Heart left ventricle (tissue), 16 donors: ENCODE measurements around the gene USP51. TPM values are rescaled to one million over a fixed set of nuclear protein-coding genes. Genes with fewer than 3 reads are reported as not detected.
"Not testable (repeated sequence)": the region's sequence is repeated elsewhere in the genome, so short reads cannot be mapped to it uniquely, and the experiment has no call there.

ENCODE experiments used
- ATAC-seq, 4 donors: fragments of 200-7000 bp; cut with Tn5 transposase; one replicate each; pipeline ENCODE4 v1.9.1; 2020 to 2022; ENCODE audit warnings: moderate library complexity in 4 of 4, mild to moderate bottlenecking in 3 of 4, moderate number of reproducible peaks in 1 of 4
- DNase-seq, 5 donors: peaks; one replicate each; pipeline ENCODE4 v3.0.0-alpha.2; 2020
- H3K27ac ChIP-seq, 12 donors: fragments of 200-600 bp; sonication (generic) in 4 of 12; one replicate each; pipeline versions ENCODE4 v1.5.0 to v1.8.0; 2016 to 2022; ENCODE audit warnings: mild to moderate bottlenecking in 2 of 12
- H3K27me3 ChIP-seq, 9 donors: fragments of 200-600 bp; sonication (generic) in 2 of 9; one replicate each; pipeline versions ENCODE4 v1.5.1 to v1.8.0; 2016 to 2022; ENCODE audit warnings: mild to moderate bottlenecking in 3 of 9
- H3K36me3 ChIP-seq, 9 donors: fragments of 200-600 bp; sonication (generic) in 2 of 9; one replicate each; pipeline versions ENCODE4 v1.5.0 to v1.8.0; 2018 to 2022; ENCODE audit warnings: mild to moderate bottlenecking in 2 of 9
- H3K4me1 ChIP-seq, 12 donors: fragments of 200-600 bp; sonication (generic) in 4 of 12; one replicate each; pipeline versions ENCODE4 v1.5.0 to v1.8.0; 2016 to 2022; ENCODE audit warnings: mild to moderate bottlenecking in 3 of 12
- H3K4me3 ChIP-seq, 12 donors: fragments of 200-600 bp; sonication (generic) in 4 of 12; one replicate each; pipeline versions ENCODE4 v1.5.0 to v1.8.0; 2017 to 2022; ENCODE audit warnings: mild to moderate bottlenecking in 9 of 12, moderate library complexity in 4 of 12
- H3K9me3 ChIP-seq, 12 donors: fragments of 200-600 bp; sonication (generic) in 4 of 12; one replicate each; pipeline versions ENCODE4 v1.5.0 to v1.8.0; 2016 to 2022; ENCODE audit warnings: mild to moderate bottlenecking in 1 of 12
- CTCF ChIP-seq, 12 donors: fragments of 200-600 bp; sonication (generic) in 4 of 12; IDR thresholded peaks; one replicate each; pipeline versions ENCODE4 v1.5.0 to v1.8.0; 2018 to 2022; ENCODE audit warnings: antibody characterized with exemption in 12 of 12, mild to moderate bottlenecking in 5 of 12
- POLR2A ChIP-seq, 2 donors: fragments of 450-650 bp; IDR thresholded peaks; one replicate each; pipeline ENCODE4 v1.6.1; 2017; ENCODE audit warnings: antibody characterized with exemption in 2 of 2, mild to moderate bottlenecking in 2 of 2, moderate library complexity in 2 of 2
- WGBS, 4 donors: extraction: QIAGEN DNeasy Blood & Tissue Kit in 2 of 4; methylation state at CpG; one replicate each; pipeline versions ENCODE4 v1.1.5 to v1.1.7; 2013 to 2018; 5-methylcytosine and 5-hydroxymethylcytosine counted together
- intact Hi-C, 10 donors: fragments of 100-400 bp; cut with DNase I; formaldehyde crosslinking; loops; one replicate each; pipeline versions ENCODE4 v1.11.1 to v1.14.2; 2022
- polyA plus RNA-seq, 2 donors: library from polyadenylated mRNA; stranded (reverse); fragments of 200-250 nt; gene quantifications; one replicate each; pipeline ENCODE4 v1.2.3, GENCODE V29; 2013
- total RNA-seq, 9 donors: library from RNA; depleted of rRNA in 2 of 9; stranded (reverse); fragments of >200 nt in 2 of 9; fragmentation: NEBNext Ultra II Directional in 3 of 9; extraction: Animal tissue kit (Norgen Biotek cat#: 25700) in 3 of 9; gene quantifications; one replicate each; pipeline versions ENCODE4 v1.1.0 to v1.2.4, GENCODE V29; 2016 to 2023
- donor health status: ischemic (EF 13 %, LVEDD 7.1; RV severe dilation, severe dysfunction).
- donor health status: healthy with polysubstance abuse.
- donor health status: DM: no; HTN: yes; CAD: no.
- donor health status: DM: no; HTN: no; CAD: no.
- donor health status: ischemic (EF 25% LVEDD 6.9; RV normal size, moderate dysfunction).
- donor health status: ischemic (EF 25% LVEDD 5.7; RV mildly dilated, moderate dysfunction).
- donor health status: healthy.
- donor health status: DM: yes; HTN: yes; CAD: no.
- donor health status: ischemic (EF 35%, LVEDD 5.7; RV mildly dilated, moderate dysfunction).
- donor health status: nonischemic (EF 11% LVEDD 7.7; RV severe dilation, severe dysfunction).
- donor health status: DM: yes; HTN: yes; CAD: no.
- donor health status: PGD.
- donor health status: ischemic (EF 29% LVEDD 5.4; RV normal size, mild dysfunction).
- donor health status: nonischemic (EF 23%, LVEDD 6.1; RV moderate dilation, normal function).

The USP51 gene
- total and polyA plus RNA-seq, 11 donors, result 0.35 to 3.9 (median 1.9) TPM

GRCh38 chrX:55464050-55464449 lies 25.6 kb downstream of the USP51 start:
- H3K4me3 ChIP-seq, H3K27me3 ChIP-seq, DNase-seq, intact Hi-C loops, H3K36me3 ChIP-seq, H3K9me3 ChIP-seq, H3K27ac ChIP-seq, H3K4me1 ChIP-seq: not testable (repeated sequence)
- peak in 1 of 4 donors; percentile 42 for ATAC-seq
- WGBS, 4 donors, result no CpG with 5 or more reads among the region's 5 CpGs

DNA sequence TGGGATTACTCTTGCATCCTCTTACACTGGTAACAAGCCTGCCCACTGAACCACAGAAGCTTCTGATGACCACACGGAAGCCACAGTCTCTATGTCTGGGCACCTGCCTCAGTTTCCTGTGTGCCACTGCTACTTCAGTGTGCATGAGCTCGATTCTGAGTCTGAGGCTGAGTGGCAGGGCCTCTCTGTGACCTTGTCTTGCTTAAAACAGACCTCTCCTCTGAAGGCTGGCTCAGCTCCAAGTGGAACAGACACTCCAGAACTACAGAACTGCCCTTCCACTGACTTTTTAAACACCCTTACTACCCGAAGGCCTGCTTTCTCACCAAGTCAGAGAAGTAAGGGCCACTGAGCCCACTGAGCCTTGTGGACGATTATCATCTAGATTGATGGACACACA lies 29.7 kb downstream of the USP51 start:
- WGBS, 4 donors, result no CpG with 5 or more reads among the region's 4 CpGs
- DNase-seq, H3K4me3 ChIP-seq, intact Hi-C loops, H3K27ac ChIP-seq, H3K4me1 ChIP-seq, H3K9me3 ChIP-seq, H3K36me3 ChIP-seq, H3K27me3 ChIP-seq: not testable (repeated sequence)
- ATAC-seq, result peak in 1 of 4 donors; percentile 32

- ATAC-seq, H3K4me3 ChIP-seq, H3K9me3 ChIP-seq, H3K27me3 ChIP-seq, DNase-seq, intact Hi-C loops, H3K27ac ChIP-seq, H3K4me1 ChIP-seq, H3K36me3 ChIP-seq: not testable (repeated sequence)
- no CpG with 5 or more reads among the region's 5 CpGs for whole genome bisulfite sequencing, 4 donors
Measured at GRCh38 chrX:55459426-55459825, 30.2 kb downstream of the USP51 start.

DNA sequence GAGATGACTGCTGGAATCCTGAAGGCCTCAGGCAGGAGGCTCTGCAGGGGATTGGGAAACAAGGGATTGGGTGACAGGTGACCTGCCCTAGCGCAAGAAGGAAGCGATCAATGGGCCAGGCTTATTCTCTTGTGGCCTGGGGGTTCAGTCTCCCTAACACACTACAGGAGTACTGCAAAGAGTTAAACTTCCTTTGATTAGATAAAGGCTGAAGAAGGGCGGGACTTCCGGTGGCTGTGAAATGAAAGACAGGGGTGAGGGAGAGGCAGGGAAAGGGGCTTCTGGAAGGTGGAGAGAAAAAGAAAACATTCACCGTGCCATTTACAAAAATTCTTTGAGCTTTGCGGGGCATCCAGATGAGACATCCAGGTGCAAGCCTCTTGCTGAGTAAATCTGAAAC lies 33.9 kb downstream of the USP51 start:
- H3K27ac ChIP-seq, H3K4me1 ChIP-seq, ATAC-seq, H3K4me3 ChIP-seq, DNase-seq, H3K27me3 ChIP-seq, intact Hi-C loops, H3K36me3 ChIP-seq, H3K9me3 ChIP-seq: not testable (repeated sequence)
- no CpG with 5 or more reads among the region's 6 CpGs for WGBS, 4 donors

DNA sequence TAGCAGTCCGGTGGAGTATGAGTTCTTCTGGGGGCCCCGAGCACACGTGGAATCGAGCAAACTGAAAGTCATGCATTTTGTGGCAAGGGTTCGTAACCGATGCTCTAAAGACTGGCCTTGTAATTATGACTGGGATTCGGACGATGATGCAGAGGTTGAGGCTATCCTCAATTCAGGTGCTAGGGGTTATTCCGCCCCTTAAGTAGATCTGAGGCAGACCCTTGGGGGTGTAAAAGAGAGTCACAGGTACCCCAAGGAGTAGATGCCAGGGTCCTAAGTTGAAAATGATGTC lies 36.9 kb downstream of the USP51 start:
- H3K4me3 ChIP-seq, result peak overlapping the region; percentile 51 to 94 (median 70)
- intact Hi-C loops, result no loop called here
- H3K36me3 ChIP-seq, result no peaks in the 10 kb centered on the region
- H3K4me1 ChIP-seq, result peaks cover 0 to 7% (median 4%) of the 10 kb centered on the region in 12 donors
- no peak for DNase-seq
- 0 to 65% (median 32%) methylated on average over 8 to 9 of the region's 9 CpGs for WGBS, 4 donors
- H3K27me3 ChIP-seq, result no peaks in the 10 kb centered on the region
- peak in 1 of 4 donors; percentile 3 for ATAC-seq
- H3K27ac ChIP-seq, result peak overlapping the region in 8 of 12 donors; percentile 71 to 90 (median 84)
- no peaks in the 10 kb centered on the region for H3K9me3 ChIP-seq
- TF ChIP-seq POLR2A (IDR thresholded peaks at IDR 0.05) (no peak), CTCF (IDR thresholded peaks at IDR 0.05) (no peak)

- peak; percentile 97 to 99 (median 98) for ATAC-seq
- H3K4me3 ChIP-seq, result peak within 1 kb of the TSS; percentile 51 to 94 (median 70)
- no peaks in the 10 kb centered on the region for H3K36me3 ChIP-seq
- DNase-seq, result peak; percentile 86 to 88 (median 88)
- peaks cover 0 to 7% (median 4%) of the 10 kb centered on the region in 12 donors for H3K4me1 ChIP-seq
- TF ChIP-seq CTCF (IDR thresholded peaks at IDR 0.05) (no peak), POLR2A (IDR thresholded peaks at IDR 0.05) (peak in 1 of 2 donors; percentile 51)
- 0 to 45% (median 17%) methylated on average over 22 to 43 of the region's 43 CpGs for WGBS, 4 donors
- no peaks in the 10 kb centered on the region for H3K9me3 ChIP-seq
- H3K27me3 ChIP-seq, result no peaks in the 10 kb centered on the region
- intact Hi-C loops, result no loop called here
- peak within 1 kb of the TSS; percentile 71 to 90 (median 82) for H3K27ac ChIP-seq
Measured at GRCh38 chrX:55451990-55452832, 37.4 kb downstream of the USP51 start, which contains the start of gene MAGEH1. MAGEH1 (plus strand) TSS chrX:55452127; CDS start chrX:55452375, 248 bp downstream.
